HEK293 (cell line): ENCODE data around the gene OR2T11.

Experiments used
- PRDM10 ChIP-seq: fragments of 450-650 bp; formaldehyde crosslinking; IDR thresholded peaks from 2 replicates; pipeline ENCODE4 v1.5.1; 2016; ENCODE audit warnings: missing biosample characterization, missing genetic modification characterization
- ZBTB11 ChIP-seq: fragments of 450-650 bp; formaldehyde crosslinking; conservative IDR thresholded peaks from 2 replicates; pipeline ENCODE4 v1.5.1; 2016; ENCODE audit warnings: low read depth, missing biosample characterization, missing genetic modification characterization
- ZNF76 ChIP-seq: fragments of 450-650 bp; formaldehyde crosslinking; IDR thresholded peaks from 2 replicates; pipeline ENCODE4; 2016; ENCODE audit warnings: low read depth, missing biosample characterization, missing genetic modification characterization, borderline replicate concordance
- ZNF777 ChIP-seq: fragments of 450-650 bp; formaldehyde crosslinking; IDR thresholded peaks from 2 replicates; pipeline ENCODE4 v1.5.1; 2017; ENCODE audit warnings: missing biosample characterization, missing genetic modification characterization, borderline replicate concordance
- TF ChIP-seq, protein P1 (sequence below): fragments of 450-650 bp; formaldehyde crosslinking; IDR thresholded peaks from 2 replicates; pipeline ENCODE4 v1.5.1; 2016; ENCODE audit warnings: missing biosample characterization, missing genetic modification characterization
- TF ChIP-seq, protein P2 (sequence below): fragments of 450-650 bp; formaldehyde crosslinking; IDR thresholded peaks from 2 replicates; pipeline ENCODE4 v1.5.1; 2016; ENCODE audit warnings: missing biosample characterization, missing genetic modification characterization

DNA sequence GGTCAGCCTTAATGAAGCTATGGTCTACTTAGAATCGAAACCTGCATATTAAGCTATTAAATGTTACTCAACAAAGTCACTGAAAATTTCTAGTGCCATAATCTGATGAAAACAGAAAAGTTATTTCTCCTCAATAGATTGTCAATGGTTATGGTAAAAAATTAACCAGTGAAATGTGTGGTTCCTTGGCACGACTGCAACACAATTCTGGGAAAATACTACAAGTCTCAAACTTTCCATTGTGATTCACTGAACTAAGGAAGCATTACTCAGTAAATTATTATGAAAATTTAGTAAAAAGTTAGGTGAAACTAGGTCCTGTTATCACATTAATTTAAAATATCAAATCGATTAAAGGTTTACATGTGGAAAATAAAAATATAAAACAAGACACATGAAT lies 24.6 kb downstream of the OR2T11 start:
- TF ChIP-seq PRDM10 (tag by site-specific recombination) (no peak), ZNF777 (tag by site-specific recombination) (no peak), ZBTB11 (tag by site-specific recombination) (no peak), ZNF76 (tag by site-specific recombination) (no peak)
- TF ChIP-seq, protein P1, sequence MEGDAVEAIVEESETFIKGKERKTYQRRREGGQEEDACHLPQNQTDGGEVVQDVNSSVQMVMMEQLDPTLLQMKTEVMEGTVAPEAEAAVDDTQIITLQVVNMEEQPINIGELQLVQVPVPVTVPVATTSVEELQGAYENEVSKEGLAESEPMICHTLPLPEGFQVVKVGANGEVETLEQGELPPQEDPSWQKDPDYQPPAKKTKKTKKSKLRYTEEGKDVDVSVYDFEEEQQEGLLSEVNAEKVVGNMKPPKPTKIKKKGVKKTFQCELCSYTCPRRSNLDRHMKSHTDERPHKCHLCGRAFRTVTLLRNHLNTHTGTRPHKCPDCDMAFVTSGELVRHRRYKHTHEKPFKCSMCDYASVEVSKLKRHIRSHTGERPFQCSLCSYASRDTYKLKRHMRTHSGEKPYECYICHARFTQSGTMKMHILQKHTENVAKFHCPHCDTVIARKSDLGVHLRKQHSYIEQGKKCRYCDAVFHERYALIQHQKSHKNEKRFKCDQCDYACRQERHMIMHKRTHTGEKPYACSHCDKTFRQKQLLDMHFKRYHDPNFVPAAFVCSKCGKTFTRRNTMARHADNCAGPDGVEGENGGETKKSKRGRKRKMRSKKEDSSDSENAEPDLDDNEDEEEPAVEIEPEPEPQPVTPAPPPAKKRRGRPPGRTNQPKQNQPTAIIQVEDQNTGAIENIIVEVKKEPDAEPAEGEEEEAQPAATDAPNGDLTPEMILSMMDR (tag by site-specific recombination): no peak
- TF ChIP-seq, protein P2, sequence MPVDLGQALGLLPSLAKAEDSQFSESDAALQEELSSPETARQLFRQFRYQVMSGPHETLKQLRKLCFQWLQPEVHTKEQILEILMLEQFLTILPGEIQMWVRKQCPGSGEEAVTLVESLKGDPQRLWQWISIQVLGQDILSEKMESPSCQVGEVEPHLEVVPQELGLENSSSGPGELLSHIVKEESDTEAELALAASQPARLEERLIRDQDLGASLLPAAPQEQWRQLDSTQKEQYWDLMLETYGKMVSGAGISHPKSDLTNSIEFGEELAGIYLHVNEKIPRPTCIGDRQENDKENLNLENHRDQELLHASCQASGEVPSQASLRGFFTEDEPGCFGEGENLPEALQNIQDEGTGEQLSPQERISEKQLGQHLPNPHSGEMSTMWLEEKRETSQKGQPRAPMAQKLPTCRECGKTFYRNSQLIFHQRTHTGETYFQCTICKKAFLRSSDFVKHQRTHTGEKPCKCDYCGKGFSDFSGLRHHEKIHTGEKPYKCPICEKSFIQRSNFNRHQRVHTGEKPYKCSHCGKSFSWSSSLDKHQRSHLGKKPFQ (tag by site-specific recombination): no peak
